AG04450 (cell line): ENCODE data around the gene CRACR2A. TPM values are rescaled to one million over a fixed set of nuclear protein-coding genes. Genes with fewer than 3 reads are reported as not detected.

Source experiments
- CTCF ChIA-PET: fragments of 300-600, 350-600 bp; formaldehyde crosslinking; extraction: SDS; loops from one replicate; lab custom pipeline; 2022; ENCODE audit warnings: antibody characterized with exemption, inconsistent platforms; lab: Charles Lee
- POLR2A ChIA-PET: fragments of 350-600 bp; formaldehyde crosslinking; extraction: SDS; loops from one replicate; lab custom pipeline; 2021; ENCODE audit warnings: antibody characterized with exemption, inconsistent platforms; lab: Yijun Ruan, JAX
- DNase-seq: peaks from one replicate; pipeline ENCODE4 v3.0.0-alpha.2; 2011; ENCODE audit warnings: low read depth, low spot score
- H3K27ac ChIP-seq: one replicate; pipeline ENCODE4 v1.5.1; 2012; ENCODE audit warnings: low read depth, low read length, control low read depth
- H3K27me3 ChIP-seq: one replicate; pipeline ENCODE4 v1.6.0; 2012; ENCODE audit warnings: low read length; ENCODE audit not compliant: control insufficient read depth, insufficient read depth
- H3K4me3 ChIP-seq: 2 replicates; pipeline ENCODE4 v1.5.1; 2011; ENCODE audit warnings: mild to moderate bottlenecking, low read depth, low read length, control low read depth
- H3K9me3 ChIP-seq: 2 replicates; pipeline ENCODE4 v1.5.1; 2012; ENCODE audit warnings: low read length; ENCODE audit not compliant: control insufficient read depth, insufficient read depth
- polyA plus RNA-seq: library from polyadenylated mRNA; depleted of rRNA; stranded (reverse); fragments of >200 nt; gene quantifications from 2 replicates; pipeline ENCODE4 v1.2.3, GENCODE V29; 2011
- TF ChIP-seq, protein P1 (sequence below): IDR thresholded peaks from 2 replicates; pipeline ENCODE4 v1.5.1; 2011; ENCODE audit warnings: low read depth, low read length, control low read depth, inconsistent platforms

CRACR2A gene
- polyA plus RNA-seq, 1 experiment, result 1.1 TPM

DNA sequence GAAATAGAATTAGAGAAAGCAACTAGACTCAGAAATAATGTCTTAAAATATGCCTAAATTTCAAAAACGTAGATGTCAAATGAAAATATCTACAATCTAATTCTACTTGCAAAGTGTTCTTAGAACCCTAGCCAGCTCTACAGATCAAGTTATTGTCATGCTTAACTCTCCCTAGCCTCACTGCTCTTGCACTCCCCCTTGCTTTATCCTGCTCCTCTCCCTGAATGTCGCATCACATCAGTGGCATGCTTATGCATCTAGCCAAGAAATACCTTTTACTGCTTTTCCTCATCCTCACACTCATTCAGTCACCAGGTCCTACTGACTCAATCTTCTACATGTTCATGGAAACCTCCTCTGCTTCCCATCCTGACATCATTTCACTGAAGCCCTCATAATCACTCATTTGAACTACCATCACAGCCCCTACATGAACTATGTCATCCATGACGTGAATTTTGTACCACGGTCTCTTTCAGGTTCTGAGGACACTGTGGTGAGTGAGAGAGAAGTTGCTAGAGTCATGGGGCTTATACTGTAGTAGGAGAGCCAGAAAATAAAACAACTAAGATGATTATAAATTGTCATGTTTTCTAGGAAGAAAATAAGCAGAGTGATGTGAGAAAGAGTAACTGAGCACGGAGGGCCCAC is 22.6 kb upstream of the CRACR2A start:
- peaks cover 4% of the 10 kb centered on the region; the same call in 1 of the 2 replicates for H3K9me3 ChIP-seq
- H3K27me3 ChIP-seq, result peaks cover 5% of the 10 kb centered on the region
- no peak overlapping the region for H3K4me3 ChIP-seq
- no peak for DNase-seq
- ChIA-PET POLR2A (no interaction called here), CTCF (interaction anchor here (1.6 to 4.4 kb wide), 5 partner anchors 13 to 476 kb away, joined by 7 to 79 read pairs (median 13); no protein-coding TSS in a partner anchor)
- no peak overlapping the region for H3K27ac ChIP-seq
- TF ChIP-seq, protein P1, sequence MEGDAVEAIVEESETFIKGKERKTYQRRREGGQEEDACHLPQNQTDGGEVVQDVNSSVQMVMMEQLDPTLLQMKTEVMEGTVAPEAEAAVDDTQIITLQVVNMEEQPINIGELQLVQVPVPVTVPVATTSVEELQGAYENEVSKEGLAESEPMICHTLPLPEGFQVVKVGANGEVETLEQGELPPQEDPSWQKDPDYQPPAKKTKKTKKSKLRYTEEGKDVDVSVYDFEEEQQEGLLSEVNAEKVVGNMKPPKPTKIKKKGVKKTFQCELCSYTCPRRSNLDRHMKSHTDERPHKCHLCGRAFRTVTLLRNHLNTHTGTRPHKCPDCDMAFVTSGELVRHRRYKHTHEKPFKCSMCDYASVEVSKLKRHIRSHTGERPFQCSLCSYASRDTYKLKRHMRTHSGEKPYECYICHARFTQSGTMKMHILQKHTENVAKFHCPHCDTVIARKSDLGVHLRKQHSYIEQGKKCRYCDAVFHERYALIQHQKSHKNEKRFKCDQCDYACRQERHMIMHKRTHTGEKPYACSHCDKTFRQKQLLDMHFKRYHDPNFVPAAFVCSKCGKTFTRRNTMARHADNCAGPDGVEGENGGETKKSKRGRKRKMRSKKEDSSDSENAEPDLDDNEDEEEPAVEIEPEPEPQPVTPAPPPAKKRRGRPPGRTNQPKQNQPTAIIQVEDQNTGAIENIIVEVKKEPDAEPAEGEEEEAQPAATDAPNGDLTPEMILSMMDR, result no peak

GRCh38 chr12:3772380-3772779 is 19.5 kb upstream of the CRACR2A start:
- DNase-seq, result no peak
- CTCF ChIA-PET, result interaction anchor here (0.5 to 4.4 kb wide), 4 partner anchors 114 to 1165 kb away, joined by 3 to 33 read pairs (median 5); no protein-coding TSS in a partner anchor
- Histone ChIP-seq H3K27ac (no peak overlapping the region), H3K27me3 (peaks cover 2% of the 10 kb centered on the region), H3K9me3 (peaks cover 4% of the 10 kb centered on the region; the same call in 1 of the 2 replicates), H3K4me3 (no peak overlapping the region)
- TF ChIP-seq, protein P1, result no peak
- POLR2A ChIA-PET, result no interaction called here

GRCh38 chr12:3771853-3772252 is 18.9 kb upstream of the CRACR2A start:
- Histone ChIP-seq H3K27ac (no peak overlapping the region), H3K27me3 (peaks cover 2% of the 10 kb centered on the region), H3K9me3 (peaks cover 4% of the 10 kb centered on the region; the same call in 1 of the 2 replicates), H3K4me3 (no peak overlapping the region)
- no peak for DNase-seq
- TF ChIP-seq, protein P1, result no peak
- CTCF ChIA-PET, result interaction anchor here (0.5 to 4.4 kb wide), 4 partner anchors 113 to 1166 kb away, joined by 3 to 33 read pairs (median 5); no protein-coding TSS in a partner anchor
- POLR2A ChIA-PET, result no interaction called here

DNA sequence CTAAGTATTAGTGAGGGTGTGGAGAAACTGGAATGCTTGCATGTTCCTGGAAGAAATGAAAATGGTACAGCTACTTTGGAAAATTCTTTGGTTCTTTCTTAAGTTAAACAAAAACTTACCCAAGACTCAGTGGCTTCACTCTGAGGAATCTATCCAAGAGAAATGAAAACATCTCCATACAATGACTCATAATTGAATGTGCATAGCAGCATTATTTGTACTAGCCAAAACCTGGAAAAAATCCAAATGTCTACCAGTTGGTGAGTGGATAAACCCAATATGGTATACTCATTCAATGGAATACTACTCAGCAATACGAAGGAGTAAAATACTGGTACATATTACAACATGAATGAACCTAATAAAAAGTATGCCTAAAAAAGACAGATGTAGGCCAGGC is 18.0 kb upstream of the CRACR2A start:
- peaks cover 4% of the 10 kb centered on the region; the same call in 1 of the 2 replicates for H3K9me3 ChIP-seq
- H3K27ac ChIP-seq, result no peak overlapping the region
- POLR2A ChIA-PET, result no interaction called here
- H3K27me3 ChIP-seq, result peaks cover 2% of the 10 kb centered on the region
- TF ChIP-seq, protein P1, result no peak
- DNase-seq, result no peak
- no peak overlapping the region for H3K4me3 ChIP-seq
- CTCF ChIA-PET, result interaction anchor here (4.4 kb wide), 1 partner anchor 470 kb away, joined by 33 read pairs; no protein-coding TSS in a partner anchor

GRCh38 chr12:3768911-3769447 is 16.1 kb upstream of the CRACR2A start:
- POLR2A ChIA-PET, result no interaction called here
- TF ChIP-seq, protein P1, result no peak
- CTCF ChIA-PET, result interaction anchor here (1.0 to 2.1 kb wide), 2 partner anchors 9 to 469 kb away, joined by 6 to 15 read pairs; no protein-coding TSS in a partner anchor
- Histone ChIP-seq H3K4me3 (no peak overlapping the region), H3K9me3 (peaks cover 4% of the 10 kb centered on the region; the same call in 1 of the 2 replicates), H3K27me3 (peaks cover 1% of the 10 kb centered on the region), H3K27ac (no peak overlapping the region)
- DNase-seq, result no peak
